Measurements from ENCODE around the gene PALM3.
"Not testable (repeated sequence)": the region's sequence is repeated elsewhere in the genome, so short reads cannot be mapped to it uniquely, and the experiment has no call there.

- not testable (repeated sequence) for TF ChIP-seq CTCF (IDR thresholded peaks at IDR 0.05); POLR2A (IDR thresholded peaks at IDR 0.05); POLR2AphosphoS5 (IDR thresholded peaks at IDR 0.05; ENCODE audit: insufficient read depth in 1 of 2, low read depth in 1 of 2)
Observed at GRCh38 chr19:14026652-14027192, 35.2 kb downstream of the PALM3 start.

All from vagina (tissue), 2 donors.